Central memory CD8-positive, alpha-beta T cell (primary cell): ENCODE data around the gene COMT.

Source experiments
- ATAC-seq: fragments of 150-1000 bp; cut with Tn5 transposase; replicated peaks from 2 replicates; pipeline ENCODE4 v1.10.0; 2022; ENCODE audit warnings: mild to moderate bottlenecking, moderate FRiP score, moderate number of reproducible peaks; ENCODE audit not compliant: poor library complexity, severe bottlenecking; ENCODE audit errors: extremely low read depth
- DNase-seq, 2 donors: peaks; one replicate each; pipeline ENCODE4 v3.0.0; 2021; ENCODE audit warnings: low spot score in 2 of 2
- H3K27ac Mint-ChIP-seq: one replicate; pipeline ENCODE4 v1.8.0; 2022; ENCODE audit warnings: low read depth, mild to moderate bottlenecking, moderate library complexity, mixed read lengths
- H3K27me3 Mint-ChIP-seq: one replicate; pipeline ENCODE4 v1.8.0; 2022; ENCODE audit warnings: mixed read lengths
- H3K36me3 Mint-ChIP-seq: one replicate; pipeline ENCODE4 v1.8.0; 2022; ENCODE audit warnings: mild to moderate bottlenecking, moderate library complexity, mixed read lengths; ENCODE audit not compliant: insufficient read depth
- H3K4me1 Mint-ChIP-seq: one replicate; pipeline ENCODE4 v1.8.0; 2022; ENCODE audit warnings: mixed read lengths
- H3K4me3 Mint-ChIP-seq: one replicate; pipeline ENCODE4 v1.8.0; 2022; ENCODE audit warnings: mild to moderate bottlenecking, moderate library complexity, mixed read lengths
- H3K9me3 Mint-ChIP-seq: one replicate; pipeline ENCODE4 v1.8.0; 2022; ENCODE audit warnings: mixed read lengths

Gene COMT

DNA sequence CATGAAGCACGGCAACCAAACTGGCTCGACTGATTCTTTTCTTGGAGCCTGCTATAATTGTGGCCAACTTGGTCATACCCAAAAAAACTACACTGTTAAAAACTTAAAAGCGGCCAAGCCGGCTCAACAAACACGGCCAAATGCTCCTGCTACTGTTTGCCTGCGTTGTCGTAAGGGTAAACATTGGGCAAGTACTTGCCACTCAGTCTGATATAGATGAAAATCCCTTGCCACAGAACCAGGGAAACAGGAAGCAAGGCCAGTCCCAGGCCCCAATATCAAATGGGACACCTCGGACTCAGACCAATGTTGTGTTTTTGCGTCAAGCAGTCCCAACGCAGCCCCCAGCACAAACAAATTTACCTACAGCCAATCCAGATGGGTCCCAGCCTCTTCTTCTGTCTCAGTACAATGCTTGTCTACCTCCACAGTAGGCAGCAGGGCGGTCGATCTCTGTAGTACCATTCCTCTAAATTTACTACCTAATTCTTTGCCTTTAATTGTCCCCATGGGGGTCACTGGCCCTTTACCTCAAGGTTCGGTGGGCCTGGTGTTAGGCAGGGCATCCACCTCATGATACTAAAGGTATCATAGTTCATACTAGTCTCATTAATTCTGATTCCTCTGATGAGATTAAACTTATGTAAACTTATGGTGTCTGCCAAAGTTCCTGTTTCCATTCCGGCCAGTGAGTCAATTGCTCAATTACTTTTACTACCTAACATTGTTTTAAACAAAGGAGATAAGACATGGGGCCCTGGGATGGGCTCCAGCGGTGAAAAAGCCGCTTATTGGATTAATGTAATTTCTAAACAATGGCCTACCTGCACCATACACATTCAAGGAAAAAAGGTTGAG, 3.7 kb upstream of the COMT start:
- Mint-ChIP-seq H3K27ac (no peak overlapping the region), H3K27me3 (no peaks in the 10 kb centered on the region), H3K4me3 (no peak overlapping the region), H3K9me3 (peaks cover 6% of the 10 kb centered on the region), H3K4me1 (peaks cover 27% of the 10 kb centered on the region), H3K36me3 (peaks cover 6% of the 10 kb centered on the region)
- DNase-seq, result no peak
- ATAC-seq, result no peak

DNA sequence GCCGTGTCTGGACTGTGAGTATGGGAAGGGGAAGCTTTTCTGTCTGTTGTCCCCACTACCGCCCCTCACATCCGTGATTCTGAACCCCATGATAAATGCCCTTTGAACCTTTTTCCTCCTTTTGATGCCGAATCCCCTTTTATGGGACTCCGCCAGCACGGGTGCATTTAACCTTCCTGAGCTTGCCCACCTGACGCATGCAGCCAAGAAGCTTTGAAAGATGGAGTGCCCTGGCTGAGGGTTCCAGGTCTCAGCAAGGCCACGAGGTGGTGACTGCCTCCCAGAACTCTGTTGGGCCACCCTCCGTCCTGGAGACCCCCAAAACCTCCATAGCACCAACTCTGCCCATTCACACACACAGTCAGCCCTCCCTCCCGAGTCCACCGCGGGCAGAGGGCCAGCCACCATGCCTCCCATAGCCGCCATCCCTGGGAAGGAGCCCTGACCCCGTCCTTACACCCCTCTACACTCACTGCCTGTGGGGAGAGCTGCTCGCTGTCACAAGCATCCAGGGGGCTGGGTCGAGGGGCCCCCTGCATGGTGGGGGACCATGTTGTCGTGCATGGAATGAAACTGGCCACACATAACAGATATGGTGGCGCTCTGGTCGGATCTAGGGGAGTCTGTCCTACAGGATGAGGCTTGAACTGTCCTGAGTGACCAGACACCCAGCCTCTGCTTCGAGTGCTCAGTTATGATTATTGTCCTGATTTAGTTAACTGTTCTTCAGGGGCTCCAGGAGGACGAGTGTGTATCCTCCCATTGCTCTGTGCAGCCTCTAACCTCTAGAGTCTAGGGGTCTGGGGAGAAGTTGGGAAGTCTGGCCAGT, 822 bp upstream of the COMT start:
- ATAC-seq, result no peak
- DNase-seq, result no peak
- Mint-ChIP-seq H3K9me3 (peaks cover 6% of the 10 kb centered on the region), H3K27ac (peak overlapping the region; percentile 95), H3K36me3 (peaks cover 6% of the 10 kb centered on the region), H3K4me1 (peaks cover 38% of the 10 kb centered on the region), H3K4me3 (peak overlapping the region; percentile 90), H3K27me3 (no peaks in the 10 kb centered on the region)

DNA sequence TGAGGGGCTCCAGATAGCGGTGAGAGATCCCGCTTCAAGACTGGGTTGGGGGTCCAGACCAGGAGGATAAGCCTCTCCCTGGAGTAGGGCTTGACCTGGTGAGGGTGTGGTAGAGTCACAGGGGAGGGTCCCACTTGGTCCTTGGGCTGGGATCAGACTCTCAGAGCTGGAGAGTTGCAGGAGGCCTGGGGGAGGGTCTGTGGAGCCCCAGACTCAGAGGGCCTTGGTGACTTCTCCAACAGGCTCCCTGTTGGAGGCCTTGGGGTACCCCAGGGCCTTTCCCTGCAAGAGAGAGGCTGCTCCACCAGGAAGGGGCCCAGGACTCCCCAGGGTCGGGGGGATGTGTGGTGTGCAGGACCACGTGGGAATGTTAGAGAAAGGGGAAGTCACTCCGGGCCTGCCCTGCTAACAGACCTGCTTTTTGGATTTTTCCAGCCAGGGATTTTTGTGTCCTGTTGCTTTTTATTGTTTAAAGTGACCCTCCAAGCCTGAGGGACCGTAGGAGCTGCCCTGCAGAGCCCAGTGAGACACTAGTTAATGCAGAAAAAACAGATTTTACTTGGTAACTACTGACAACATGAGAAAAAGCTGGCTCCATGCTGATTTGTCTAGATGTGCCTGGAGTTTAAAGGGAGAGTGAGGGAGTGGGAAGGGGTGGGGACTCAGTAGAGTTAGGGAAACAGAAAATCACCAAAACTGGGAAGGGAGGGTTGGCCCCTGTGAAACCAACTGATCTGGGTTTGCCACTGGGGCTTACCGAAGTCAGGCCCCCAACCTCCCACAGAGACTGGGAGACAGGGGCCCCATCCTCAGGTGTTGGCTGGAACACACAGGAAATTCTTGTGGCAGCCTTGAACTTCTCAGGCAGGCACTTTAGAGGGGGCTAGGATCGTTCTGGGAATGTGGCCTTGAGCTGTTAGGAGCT, 847 bp downstream of the COMT start:
- H3K27ac Mint-ChIP-seq, result peak overlapping the region; percentile 95
- no peaks in the 10 kb centered on the region for H3K27me3 Mint-ChIP-seq

DNA sequence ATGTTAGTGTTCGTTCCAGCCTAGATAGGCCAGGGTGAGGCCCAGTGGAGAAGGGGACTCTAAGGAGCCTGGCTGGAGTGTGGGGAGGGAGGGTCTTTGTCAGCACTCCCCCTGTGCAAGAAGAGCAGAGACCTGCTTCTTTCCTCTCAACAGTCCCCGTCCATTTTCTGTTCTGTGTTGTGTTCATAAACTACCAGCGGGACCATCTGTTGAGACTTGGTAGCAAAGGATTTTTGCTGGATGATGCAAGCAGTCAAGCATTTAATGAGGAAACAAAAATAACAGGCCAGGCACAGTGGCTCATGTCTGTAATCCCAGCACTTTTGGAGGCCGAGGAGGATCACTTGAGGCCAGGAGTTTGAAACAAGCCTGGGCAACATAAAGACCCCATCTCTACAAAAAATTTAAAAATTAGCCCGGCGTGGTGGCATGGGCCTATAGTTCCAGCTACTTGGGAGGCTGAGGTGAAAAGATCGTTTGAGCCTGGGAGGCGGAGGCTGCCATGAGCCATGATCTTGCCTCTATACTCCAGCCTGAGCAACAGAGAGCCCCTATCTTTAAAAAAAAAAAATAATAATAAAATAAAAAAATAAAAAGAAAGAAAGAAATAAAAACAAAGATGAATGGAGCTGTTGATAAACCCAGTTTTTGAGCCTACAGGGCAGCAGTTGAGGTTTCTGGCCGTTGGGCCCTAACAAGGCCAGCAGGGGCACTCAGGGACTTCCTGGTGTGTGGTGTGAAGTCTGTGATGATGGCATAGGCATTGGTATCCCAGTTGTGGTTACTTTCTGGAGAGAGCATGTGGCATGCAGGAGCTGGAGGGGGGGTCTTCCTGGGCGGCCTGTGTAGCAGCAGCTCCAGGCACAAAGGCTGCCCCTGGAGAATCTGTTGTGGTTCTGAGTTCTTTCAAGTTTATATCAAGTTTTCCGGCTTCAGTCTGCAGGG, 1.8 kb downstream of the COMT start:
- Mint-ChIP-seq H3K27me3 (no peaks in the 10 kb centered on the region), H3K27ac (peak overlapping the region; percentile 95), H3K4me1 (peaks cover 47% of the 10 kb centered on the region), H3K9me3 (no peaks in the 10 kb centered on the region), H3K36me3 (peaks cover 5% of the 10 kb centered on the region), H3K4me3 (peak overlapping the region; percentile 90)
- ATAC-seq, result no peak
- DNase-seq, result no peak

More for the DNA sequence above, 847 bp downstream of the COMT start:
- DNase-seq, result no peak
- ATAC-seq, result no peak
- H3K4me1 Mint-ChIP-seq, result peaks cover 44% of the 10 kb centered on the region
- peak overlapping the region; percentile 90 for H3K4me3 Mint-ChIP-seq
- no peaks in the 10 kb centered on the region for H3K9me3 Mint-ChIP-seq
- H3K36me3 Mint-ChIP-seq, result peaks cover 5% of the 10 kb centered on the region

DNA sequence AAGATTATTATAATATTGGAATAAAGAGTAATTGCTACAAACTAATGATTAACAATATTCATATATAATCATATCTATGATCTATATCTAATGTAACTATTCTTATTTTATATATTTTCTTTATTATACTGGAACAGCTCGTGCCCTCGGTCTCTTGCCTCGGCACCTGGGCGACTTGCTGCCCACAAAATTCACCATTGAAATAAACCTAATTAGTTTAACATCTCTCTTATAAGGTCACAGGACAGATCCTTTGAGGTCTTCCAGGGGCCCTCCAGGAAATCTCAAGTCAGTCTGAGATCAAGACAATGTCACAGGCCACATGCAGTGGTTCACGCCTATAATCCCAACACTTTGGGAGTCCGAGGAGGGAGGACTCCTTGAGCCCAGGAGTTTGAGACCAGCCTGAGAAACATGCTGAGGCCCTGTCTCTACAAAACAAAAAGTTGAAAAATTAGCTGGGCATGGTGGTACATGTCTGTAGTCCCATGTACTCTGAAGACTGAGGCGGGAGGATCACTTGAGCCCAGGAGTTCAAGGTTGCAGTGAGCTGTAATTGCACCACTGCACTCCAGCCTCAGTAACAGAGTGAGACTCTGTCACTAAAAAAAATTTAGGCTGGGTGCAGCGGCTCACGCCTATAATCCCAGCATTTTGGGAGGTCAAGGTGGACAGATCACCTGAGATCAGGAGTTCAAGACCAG, 6.6 kb downstream of the COMT start:
- Mint-ChIP-seq H3K4me1 (peaks cover 28% of the 10 kb centered on the region), H3K4me3 (no peak overlapping the region), H3K36me3 (peaks cover 9% of the 10 kb centered on the region), H3K27me3 (no peaks in the 10 kb centered on the region), H3K9me3 (no peaks in the 10 kb centered on the region), H3K27ac (no peak overlapping the region)
- DNase-seq (no peak), ATAC-seq (no peak)

DNA sequence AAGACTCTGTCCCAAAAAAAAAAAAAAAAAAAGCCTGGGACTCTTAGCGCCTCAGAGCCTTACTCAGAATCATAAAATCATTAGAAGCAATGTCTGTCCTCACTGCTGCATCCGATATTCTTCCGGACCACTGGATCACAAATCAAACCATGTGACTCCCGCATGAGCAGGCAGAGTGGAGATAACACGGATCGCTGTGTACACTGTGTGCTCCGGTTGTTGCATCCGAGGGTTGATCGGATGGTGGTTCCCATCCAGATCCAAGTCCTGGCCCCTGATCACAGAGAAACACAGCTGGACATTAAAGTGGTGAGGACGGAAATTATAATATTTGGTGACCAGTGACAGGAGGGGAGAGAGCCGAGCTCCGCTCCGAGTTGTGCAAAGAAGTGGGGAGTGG, 9.8 kb downstream of the COMT start:
- no peaks in the 10 kb centered on the region for H3K27me3 Mint-ChIP-seq
- H3K4me3 Mint-ChIP-seq, result no peak overlapping the region
- H3K36me3 Mint-ChIP-seq, result peaks cover 16% of the 10 kb centered on the region
- DNase-seq, result no peak
- no peak overlapping the region for H3K27ac Mint-ChIP-seq
- H3K9me3 Mint-ChIP-seq, result no peaks in the 10 kb centered on the region
- no peak for ATAC-seq
- H3K4me1 Mint-ChIP-seq, result peaks cover 45% of the 10 kb centered on the region

DNA sequence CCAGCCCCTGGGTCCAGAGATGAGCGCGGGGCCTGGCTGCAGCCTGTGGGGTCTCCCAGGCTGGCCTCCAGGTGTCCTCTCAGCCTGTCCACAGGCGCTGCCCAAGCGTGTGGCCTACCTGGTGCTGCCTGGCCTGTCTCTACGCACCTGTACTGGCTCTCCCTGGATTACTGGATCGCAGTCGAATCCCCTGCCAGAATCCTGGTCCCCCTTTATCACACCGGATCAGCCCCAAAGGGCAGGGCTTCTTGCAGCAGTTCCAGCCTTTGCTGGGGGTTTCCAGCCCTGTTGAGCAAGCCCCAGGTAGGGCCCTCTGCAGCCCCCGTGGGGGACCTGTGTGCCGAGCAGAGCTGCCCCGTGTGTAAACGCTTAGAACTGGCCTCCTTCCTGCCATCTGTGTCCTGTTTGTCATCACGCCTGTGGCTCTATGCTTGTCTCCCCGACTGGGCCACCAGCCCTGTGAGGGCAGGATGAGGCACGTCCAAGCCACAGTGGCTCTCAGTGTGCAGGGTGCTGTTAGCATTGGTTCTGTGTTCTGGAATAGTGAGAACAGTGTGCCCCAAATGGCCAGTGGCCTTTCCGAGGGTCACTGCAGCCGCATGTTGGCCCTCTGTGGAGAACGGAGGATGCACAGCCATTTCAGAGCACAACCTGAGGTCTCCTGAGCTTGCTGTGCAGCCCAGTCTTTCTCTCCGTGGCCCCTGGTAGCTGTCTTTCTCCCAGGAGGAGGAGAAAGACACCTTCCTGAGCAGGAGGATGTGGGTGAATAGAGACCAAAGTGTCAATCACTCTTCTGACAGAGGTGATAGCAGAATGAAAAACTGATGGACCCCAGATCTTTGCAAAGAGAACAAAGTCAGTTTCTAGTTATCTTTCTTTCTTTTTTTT, 13.9 kb downstream of the COMT start:
- H3K36me3 Mint-ChIP-seq, result peaks cover 9% of the 10 kb centered on the region
- peak overlapping the region; percentile 63 for H3K4me3 Mint-ChIP-seq
- H3K9me3 Mint-ChIP-seq, result no peaks in the 10 kb centered on the region

DNA sequence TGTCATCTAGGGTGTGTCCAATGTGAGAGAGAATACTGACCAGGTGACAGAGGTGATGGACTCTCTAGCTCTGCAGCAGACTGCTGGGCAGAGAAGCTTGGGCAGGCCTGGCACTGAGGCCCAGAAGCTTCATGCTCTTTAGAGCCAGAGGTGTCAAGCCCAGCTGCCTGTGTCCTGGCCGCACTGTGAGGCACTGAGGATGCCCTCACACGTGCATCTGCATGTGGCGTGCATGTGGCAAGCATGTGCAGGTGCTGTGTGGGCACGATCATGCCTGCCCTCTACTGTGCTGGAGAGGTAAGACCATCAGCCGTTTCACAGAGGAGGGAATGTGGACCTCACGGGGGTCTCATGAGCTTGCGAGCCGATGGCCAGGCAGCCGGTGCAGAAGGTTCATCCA, 15.9 kb downstream of the COMT start:
- Mint-ChIP-seq H3K27ac (no peak overlapping the region), H3K4me1 (peaks cover 30% of the 10 kb centered on the region), H3K9me3 (no peaks in the 10 kb centered on the region), H3K27me3 (no peaks in the 10 kb centered on the region), H3K36me3 (peaks cover 8% of the 10 kb centered on the region), H3K4me3 (no peak overlapping the region)
- no peak for ATAC-seq
- DNase-seq, result no peak

More for the DNA sequence above, 13.9 kb downstream of the COMT start:
- DNase-seq, result no peak
- Mint-ChIP-seq H3K27ac (peak overlapping the region; percentile 74), H3K4me1 (peaks cover 35% of the 10 kb centered on the region), H3K27me3 (no peaks in the 10 kb centered on the region)
- ATAC-seq, result peak; percentile 85

DNA sequence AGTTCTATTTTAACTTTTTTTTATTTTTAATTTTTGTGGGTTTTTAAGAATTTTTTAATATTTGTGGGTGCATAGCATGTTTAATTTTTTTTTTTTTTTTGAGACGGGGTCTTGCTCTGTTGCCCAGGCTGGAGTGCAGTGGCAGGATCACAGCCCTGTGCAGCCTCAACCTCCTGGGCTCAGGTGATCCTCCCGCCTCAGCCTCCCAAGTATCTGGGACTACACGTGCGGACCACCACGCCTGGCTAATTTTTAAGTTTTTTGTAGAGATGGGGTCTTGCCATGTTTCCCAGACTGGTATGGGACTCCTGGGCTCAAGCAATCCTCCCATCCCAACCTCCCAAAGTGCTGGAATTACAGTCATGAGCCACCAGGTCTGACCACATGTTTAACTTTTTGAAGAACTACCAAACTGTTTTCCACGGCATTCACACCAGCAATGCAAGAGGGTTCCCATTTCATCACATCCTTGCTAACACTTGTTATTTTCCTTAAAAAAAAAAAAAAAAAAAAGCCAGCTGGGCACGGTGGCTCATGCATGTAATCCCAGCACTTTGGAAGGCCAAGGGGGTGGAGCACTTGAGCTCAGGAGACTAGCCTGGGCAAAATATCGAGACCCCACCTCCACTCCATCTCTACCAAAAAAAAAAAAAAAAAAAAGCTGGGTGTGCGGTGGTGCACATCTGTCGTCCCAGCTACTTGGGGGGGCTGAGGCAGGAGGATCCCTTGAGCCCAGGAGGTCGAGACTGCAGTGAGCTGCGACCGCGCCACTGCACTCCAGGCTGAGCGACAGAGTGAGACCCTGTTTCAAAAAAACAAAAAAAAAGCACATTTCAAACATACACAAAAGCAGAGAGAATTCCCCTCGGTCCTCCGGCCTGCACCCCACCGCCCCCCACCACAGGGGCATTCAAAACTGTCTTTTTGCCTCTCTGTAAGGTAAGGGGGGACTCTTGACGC, 16.8 kb downstream of the COMT start:
- Mint-ChIP-seq H3K27ac (no peak overlapping the region), H3K4me1 (peaks cover 30% of the 10 kb centered on the region), H3K4me3 (no peak overlapping the region), H3K27me3 (no peaks in the 10 kb centered on the region), H3K36me3 (peaks cover 10% of the 10 kb centered on the region), H3K9me3 (no peaks in the 10 kb centered on the region)
- ATAC-seq, result no peak
- no peak for DNase-seq
